Activated naive CD8-positive, alpha-beta T cell treated with anti-CD3 and anti-CD28 coated beads, Interleukin-2, amount 10 ng/mL, durations not matched to agents 7 days and 5 days (primary cell): ENCODE data around the gene EPHA10. TPM values are rescaled to one million over a fixed set of nuclear protein-coding genes. Genes with fewer than 3 reads are reported as not detected.
"Not testable (repeated sequence)": the region's sequence is repeated elsewhere in the genome, so short reads cannot be mapped to it uniquely, and the experiment has no call there.

Experiments
- ATAC-seq: fragments of 150-1000 bp; cut with Tn5 transposase; one replicate; pipeline ENCODE4 v1.10.0; 2021; ENCODE audit warnings: low read depth, moderate library complexity
- POLR2A ChIA-PET: fragments of 350-600 bp; sonication (Branson Sonifier 250); formaldehyde crosslinking; loops from one replicate; lab custom pipeline; 2021; ENCODE audit warnings: antibody characterized with exemption; lab: Charles Lee
- DNase-seq: peaks from one replicate; pipeline ENCODE4 v3.0.0; 2021
- H3K27ac Mint-ChIP-seq: one replicate; pipeline ENCODE4 v1.8.0; 2022; ENCODE audit warnings: mild to moderate bottlenecking, mixed read lengths
- H3K27me3 Mint-ChIP-seq: one replicate; pipeline ENCODE4 v1.8.0; 2022; ENCODE audit warnings: mild to moderate bottlenecking, moderate library complexity, mixed read lengths
- H3K36me3 Mint-ChIP-seq: one replicate; pipeline ENCODE4 v1.8.0; 2021; ENCODE audit warnings: mild to moderate bottlenecking, mixed read lengths
- H3K4me1 Mint-ChIP-seq: one replicate; pipeline ENCODE4 v1.8.0; 2021; ENCODE audit warnings: mixed read lengths
- H3K4me3 Mint-ChIP-seq: one replicate; pipeline ENCODE4 v1.8.0; 2022; ENCODE audit warnings: mild to moderate bottlenecking, moderate library complexity, mixed read lengths
- H3K9me3 Mint-ChIP-seq: one replicate; pipeline ENCODE4 v1.8.0; 2021; ENCODE audit warnings: mixed read lengths
- total RNA-seq, 2 experiments: library from RNA; stranded (reverse); gene quantifications; one replicate each; pipeline ENCODE4 v1.2.3, GENCODE V29; 2021

Gene EPHA10
- total RNA-seq, 2 experiments from 2014 or later, result not detected

GRCh38 chr1:37704966-37705365 is 60.0 kb downstream of the EPHA10 start:
- peaks cover 1% of the 10 kb centered on the region for H3K4me1 Mint-ChIP-seq
- no peak overlapping the region for H3K4me3 Mint-ChIP-seq
- POLR2A ChIA-PET, result interaction anchor here (0.7 kb wide), 2 partner anchors 103 to 556 kb away, joined by 3 read pairs; partner anchors contain the start of genes C1orf122 and YRDC
- DNase-seq (no peak), ATAC-seq (no peak)
- peaks cover 57% of the 10 kb centered on the region for H3K36me3 Mint-ChIP-seq
- H3K9me3 Mint-ChIP-seq, result no peaks in the 10 kb centered on the region
- H3K27me3 Mint-ChIP-seq, result no peaks in the 10 kb centered on the region
- H3K27ac Mint-ChIP-seq, result no peak overlapping the region

GRCh38 chr1:37703061-37703460 is 61.9 kb downstream of the EPHA10 start:
- no peak for DNase-seq
- Mint-ChIP-seq H3K27me3 (no peaks in the 10 kb centered on the region), H3K4me1 (peaks cover 7% of the 10 kb centered on the region), H3K4me3 (no peak overlapping the region), H3K36me3 (peaks cover 56% of the 10 kb centered on the region), H3K9me3 (no peaks in the 10 kb centered on the region), H3K27ac (no peak overlapping the region)
- ATAC-seq, result no peak
- POLR2A ChIA-PET, result no interaction called here

- Mint-ChIP-seq H3K4me3 (no peak overlapping the region), H3K27me3 (no peaks in the 10 kb centered on the region)
- POLR2A ChIA-PET, result interaction anchor here (0.6 to 2.7 kb wide), 2 partner anchors 10 to 15 kb away, joined by 3 to 9 read pairs; no protein-coding TSS in a partner anchor
These were observed 63.9 kb downstream of the EPHA10 start for GRCh38 chr1:37701051-37701450.

GRCh38 chr1:37699147-37699546 is 65.8 kb downstream of the EPHA10 start:
- ATAC-seq (no peak), DNase-seq (no peak)
- peaks cover 23% of the 10 kb centered on the region for H3K4me1 Mint-ChIP-seq
- H3K4me3 Mint-ChIP-seq, result no peak overlapping the region
- H3K27ac Mint-ChIP-seq, result no peak overlapping the region
- peaks cover 54% of the 10 kb centered on the region for H3K36me3 Mint-ChIP-seq
- POLR2A ChIA-PET, result interaction anchor here (2.7 kb wide), 1 partner anchor 12 kb away, joined by 9 read pairs; no protein-coding TSS in a partner anchor
- no peaks in the 10 kb centered on the region for H3K9me3 Mint-ChIP-seq
- H3K27me3 Mint-ChIP-seq, result no peaks in the 10 kb centered on the region

More at GRCh38 chr1:37701051-37701450, 63.9 kb downstream of the EPHA10 start:
- H3K4me1 Mint-ChIP-seq, result peaks cover 10% of the 10 kb centered on the region
- no peaks in the 10 kb centered on the region for H3K9me3 Mint-ChIP-seq
- no peak for DNase-seq
- H3K27ac Mint-ChIP-seq, result no peak overlapping the region
- H3K36me3 Mint-ChIP-seq, result peaks cover 52% of the 10 kb centered on the region
- ATAC-seq, result no peak

GRCh38 chr1:37697737-37698136 is 67.2 kb downstream of the EPHA10 start:
- Mint-ChIP-seq H3K27ac (no peak overlapping the region), H3K4me1 (peaks cover 23% of the 10 kb centered on the region), H3K36me3 (peaks cover 50% of the 10 kb centered on the region), H3K27me3 (no peaks in the 10 kb centered on the region), H3K9me3 (no peaks in the 10 kb centered on the region), H3K4me3 (no peak overlapping the region)
- DNase-seq (no peak), ATAC-seq (no peak)
- POLR2A ChIA-PET, result interaction anchor here (0.7 kb wide), 1 partner anchor 1161 kb away, joined by 3 read pairs; no protein-coding TSS in a partner anchor

GRCh38 chr1:37697090-37697489 is 67.8 kb downstream of the EPHA10 start:
- H3K36me3 Mint-ChIP-seq, result peaks cover 44% of the 10 kb centered on the region
- no peaks in the 10 kb centered on the region for H3K27me3 Mint-ChIP-seq
- POLR2A ChIA-PET, result no interaction called here
- no peak overlapping the region for H3K27ac Mint-ChIP-seq
- peaks cover 23% of the 10 kb centered on the region for H3K4me1 Mint-ChIP-seq
- ATAC-seq (no peak), DNase-seq (no peak)
- H3K4me3 Mint-ChIP-seq, result no peak overlapping the region
- no peaks in the 10 kb centered on the region for H3K9me3 Mint-ChIP-seq

GRCh38 chr1:37692834-37693175 is 72.1 kb downstream of the EPHA10 start:
- H3K4me3 Mint-ChIP-seq, result peak overlapping the region; percentile 89
- no peaks in the 10 kb centered on the region for H3K9me3 Mint-ChIP-seq
- peaks cover 35% of the 10 kb centered on the region for H3K4me1 Mint-ChIP-seq
- DNase-seq, result no peak
- H3K36me3 Mint-ChIP-seq, result peaks cover 26% of the 10 kb centered on the region
- H3K27me3 Mint-ChIP-seq, result no peaks in the 10 kb centered on the region
- ATAC-seq, result no peak
- peak overlapping the region; percentile 92 for H3K27ac Mint-ChIP-seq
- POLR2A ChIA-PET, result interaction anchor here (0.8 to 3.5 kb wide), 11 partner anchors 9 to 320 kb away, joined by 3 to 27 read pairs (median 4); partner anchors contain the start of genes MEAF6, MTF1 and ZC3H12A

- H3K27ac Mint-ChIP-seq, result peak within 1 kb of the TSS; percentile 92
- ATAC-seq (peak; percentile 86), DNase-seq (peak; percentile 97)
- H3K27me3 Mint-ChIP-seq, result no peaks in the 10 kb centered on the region
- POLR2A ChIA-PET, result interaction anchor here (0.7 to 3.5 kb wide), 18 partner anchors 10 to 1228 kb away, joined by 3 to 27 read pairs (median 4); partner anchors contain the start of genes C1orf122, GNL2, MEAF6 and MRPS15
- peak within 1 kb of the TSS; percentile 89 for H3K4me3 Mint-ChIP-seq
- peaks cover 35% of the 10 kb centered on the region for H3K4me1 Mint-ChIP-seq
- H3K36me3 Mint-ChIP-seq, result peaks cover 26% of the 10 kb centered on the region
- H3K9me3 Mint-ChIP-seq, result no peaks in the 10 kb centered on the region
These were observed 72.7 kb downstream of the EPHA10 start, which contains the start of gene CDCA8 for GRCh38 chr1:37692078-37692833. Gene CDCA8, plus strand, starts transcription at chr1:37692516. Its CDS starts 175 bp downstream, at chr1:37692691.

GRCh38 chr1:37691497-37692077 is 73.3 kb downstream of the EPHA10 start:
- H3K36me3 Mint-ChIP-seq, result peaks cover 24% of the 10 kb centered on the region
- DNase-seq, result peak; percentile 62
- no peaks in the 10 kb centered on the region for H3K9me3 Mint-ChIP-seq
- no peaks in the 10 kb centered on the region for H3K27me3 Mint-ChIP-seq
- POLR2A ChIA-PET, result interaction anchor here (0.7 to 3.5 kb wide), 16 partner anchors 10 to 1228 kb away, joined by 3 to 27 read pairs (median 4); partner anchors contain the start of genes C1orf122, GNL2, MEAF6 and MRPS15
- peak; percentile 1 for ATAC-seq
- peaks cover 35% of the 10 kb centered on the region for H3K4me1 Mint-ChIP-seq
- H3K4me3 Mint-ChIP-seq, result peak overlapping the region; percentile 89
- H3K27ac Mint-ChIP-seq, result peak overlapping the region; percentile 92

- no peak for ATAC-seq
- Mint-ChIP-seq H3K27ac (peak overlapping the region; percentile 92), H3K4me1 (peaks cover 22% of the 10 kb centered on the region), H3K36me3 (peaks cover 15% of the 10 kb centered on the region), H3K9me3 (no peaks in the 10 kb centered on the region), H3K4me3 (peak overlapping the region; percentile 89), H3K27me3 (no peaks in the 10 kb centered on the region)
- POLR2A ChIA-PET, result interaction anchor here (0.5 to 0.7 kb wide), 2 partner anchors 179 to 300 kb away, joined by 3 read pairs; no protein-coding TSS in a partner anchor
- DNase-seq, result no peak
These were observed 76.0 kb downstream of the EPHA10 start for GRCh38 chr1:37688926-37689325.

- ATAC-seq, H3K4me3 Mint-ChIP-seq, H3K9me3 Mint-ChIP-seq, DNase-seq, POLR2A ChIA-PET, H3K27me3 Mint-ChIP-seq, H3K27ac Mint-ChIP-seq: not testable (repeated sequence)
- H3K4me1 Mint-ChIP-seq, result peaks cover 22% of the 10 kb centered on the region
- peaks cover 15% of the 10 kb centered on the region for H3K36me3 Mint-ChIP-seq
These were observed 77.2 kb downstream of the EPHA10 start for GRCh38 chr1:37687764-37688163.

- Mint-ChIP-seq H3K27ac (peak overlapping the region; percentile 63), H3K4me1 (peaks cover 20% of the 10 kb centered on the region), H3K4me3 (no peak overlapping the region), H3K27me3 (no peaks in the 10 kb centered on the region), H3K9me3 (no peaks in the 10 kb centered on the region), H3K36me3 (peaks cover 20% of the 10 kb centered on the region)
- ATAC-seq, result no peak
- DNase-seq, result no peak
- POLR2A ChIA-PET, result no interaction called here
These were observed 79.2 kb downstream of the EPHA10 start for GRCh38 chr1:37685722-37686121.

GRCh38 chr1:37684182-37684581 is 80.7 kb downstream of the EPHA10 start:
- H3K27ac Mint-ChIP-seq, H3K9me3 Mint-ChIP-seq, H3K27me3 Mint-ChIP-seq, H3K4me3 Mint-ChIP-seq, DNase-seq, POLR2A ChIA-PET, ATAC-seq: not testable (repeated sequence)
- peaks cover 12% of the 10 kb centered on the region for H3K4me1 Mint-ChIP-seq
- peaks cover 17% of the 10 kb centered on the region for H3K36me3 Mint-ChIP-seq
